NCI-H1694 treated with DMSO at 0.1 percent for 48 hours (cell line): ENCODE data around the gene FSTL1.

Experiments used
- DNase-seq: peaks from one replicate; lab custom pipeline; 2025; lab: John Stamatoyannopoulos, UW

The FSTL1 gene

DNA sequence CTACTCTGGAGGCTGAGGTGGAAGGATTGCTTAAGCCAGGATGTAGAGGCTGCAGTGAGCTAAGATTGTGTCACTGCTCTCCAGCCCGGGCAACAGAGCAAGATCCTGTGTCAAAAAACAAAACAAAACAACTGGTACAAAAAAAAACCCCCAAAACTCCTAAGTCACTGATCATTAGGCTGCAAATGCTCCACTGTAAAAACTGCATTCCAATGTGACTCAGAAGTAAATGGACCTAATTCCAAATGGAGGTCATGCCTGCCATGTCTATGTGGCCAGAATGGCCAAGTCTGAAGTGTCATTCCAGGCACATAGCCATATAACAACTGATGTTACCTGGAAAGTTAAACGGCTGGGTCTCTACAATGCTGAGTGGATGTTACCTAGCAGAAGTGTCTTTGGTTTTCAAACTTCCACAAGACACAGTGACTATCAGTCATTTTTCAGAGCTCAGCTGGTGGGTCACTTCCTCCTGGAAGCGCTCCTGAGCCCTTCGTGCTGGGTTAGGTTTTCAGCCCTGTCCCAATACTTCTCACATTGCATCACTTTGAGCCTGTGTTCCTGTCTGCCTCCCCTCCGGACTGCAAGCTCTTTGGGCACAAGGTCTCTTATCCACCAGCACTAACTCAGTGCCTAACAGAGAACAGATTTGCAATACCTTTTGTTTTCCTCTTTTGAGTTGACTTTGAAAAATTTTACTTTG lies 10.6 kb downstream of the FSTL1 start:
- no peak for DNase-seq

DNA sequence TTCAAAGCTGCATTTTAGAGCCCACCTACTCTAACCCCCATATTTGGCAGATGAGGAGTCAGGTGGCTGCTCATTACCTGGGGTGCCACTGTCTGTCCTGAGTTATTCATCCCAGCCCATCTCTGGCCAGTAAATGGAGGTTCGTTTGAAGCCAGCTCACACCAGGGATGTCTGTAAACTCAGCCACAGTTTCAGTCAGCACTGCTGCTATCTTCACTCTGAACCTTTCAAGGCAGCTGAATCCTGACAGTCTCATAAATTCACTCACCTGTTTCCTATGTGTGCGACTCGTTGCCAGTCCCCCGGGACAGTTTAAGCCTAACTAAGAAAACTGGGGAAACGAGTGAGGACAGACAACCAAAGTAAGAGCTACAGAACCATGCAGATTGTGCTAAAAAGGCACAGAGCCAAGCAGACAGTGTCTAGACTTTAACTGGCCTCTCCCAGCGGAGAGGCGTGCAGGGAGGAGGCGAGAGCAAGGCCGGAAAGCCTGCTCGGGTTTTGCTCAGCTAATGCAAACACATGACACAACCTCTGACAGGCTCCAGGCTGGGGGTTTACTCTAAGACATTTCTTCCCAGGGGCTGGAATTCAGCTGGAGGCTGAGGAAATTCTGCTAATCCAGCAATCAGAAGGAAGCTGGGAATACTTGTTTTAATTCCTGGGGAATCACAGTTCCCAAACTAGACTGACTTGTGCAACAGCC lies 12.0 kb downstream of the FSTL1 start:
- DNase-seq = no peak

DNA sequence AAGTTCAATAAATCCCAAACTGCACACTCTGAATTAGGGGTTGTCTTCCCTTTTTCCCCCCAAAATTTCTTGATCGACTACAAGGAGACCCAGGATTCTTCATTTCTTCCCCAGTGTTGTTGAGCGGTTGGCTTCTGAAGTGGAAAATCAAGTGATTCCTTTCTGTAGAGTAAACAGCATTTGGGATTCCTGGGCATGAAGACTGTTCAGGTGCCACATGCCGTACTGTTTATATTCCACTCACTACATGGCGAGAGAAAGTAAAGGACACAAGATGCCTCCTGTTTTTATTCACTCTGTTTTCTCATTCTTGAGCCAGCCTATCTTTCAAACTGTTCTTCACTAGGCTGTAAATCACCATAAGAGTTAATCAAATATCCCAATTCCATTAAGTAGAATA lies 12.6 kb downstream of the FSTL1 start:
- DNase-seq = no peak

DNA sequence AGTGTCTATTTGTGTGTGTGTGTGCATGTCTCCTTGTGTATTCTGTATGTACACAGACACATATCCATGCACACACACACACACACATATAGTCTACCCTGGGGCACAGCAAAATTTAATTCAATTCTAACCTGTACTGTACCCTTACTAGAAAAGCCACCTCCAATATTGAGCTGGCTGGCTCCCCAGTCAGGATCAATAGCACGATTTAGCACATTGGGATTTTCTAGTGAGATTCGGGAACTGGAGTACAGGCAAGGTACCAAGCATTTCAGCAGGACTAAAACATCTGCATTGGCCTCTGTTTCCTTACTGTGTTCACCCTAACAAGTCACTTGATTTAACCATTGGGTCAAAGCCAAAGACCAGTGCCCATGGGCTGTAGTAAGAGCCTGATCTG lies 13.2 kb downstream of the FSTL1 start:
- DNase-seq = no peak

DNA sequence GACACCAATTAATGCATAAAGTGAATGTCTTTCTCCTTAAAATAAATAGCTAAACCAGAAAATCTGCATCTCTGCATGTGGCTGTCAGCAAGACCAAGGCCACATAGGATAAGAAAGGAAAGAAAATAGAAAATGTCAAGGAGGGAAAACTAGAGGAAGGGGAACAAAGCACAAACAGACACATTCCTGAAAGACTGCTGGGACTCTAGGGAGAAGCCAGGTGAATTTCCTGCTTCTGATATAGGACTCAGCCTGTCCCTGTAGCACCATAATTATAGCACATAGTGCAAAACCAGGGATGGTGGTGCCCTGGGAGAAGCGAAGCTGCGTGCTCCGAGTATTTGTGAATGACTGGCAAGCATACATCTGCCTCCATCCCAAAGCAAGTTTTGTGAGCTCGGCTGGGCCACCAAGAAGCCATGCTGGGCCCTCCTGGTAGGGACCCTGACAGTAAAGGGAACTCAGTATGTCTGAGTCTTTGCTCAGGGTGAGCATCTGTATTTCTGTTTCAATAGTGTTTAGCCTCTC lies 14.2 kb downstream of the FSTL1 start:
- DNase-seq = no peak

DNA sequence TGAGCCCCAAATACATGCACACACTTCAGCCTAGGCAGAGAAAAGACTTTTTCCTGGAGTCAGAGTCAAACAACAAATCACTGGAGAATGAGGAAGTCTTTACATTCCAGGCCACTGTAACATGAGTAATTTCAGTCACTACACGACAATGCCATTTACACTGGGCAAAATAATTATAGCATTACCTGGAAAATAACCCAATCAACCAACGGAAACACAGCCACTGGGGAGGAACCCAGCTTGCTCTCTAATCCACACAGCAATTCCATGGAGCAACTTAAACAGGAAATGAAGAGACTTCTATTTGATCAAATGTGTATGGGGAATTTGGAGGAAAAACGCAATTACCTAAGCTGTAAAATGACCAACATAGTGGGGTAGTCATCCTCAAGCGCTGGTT lies 15.2 kb downstream of the FSTL1 start:
- no peak for DNase-seq

DNA sequence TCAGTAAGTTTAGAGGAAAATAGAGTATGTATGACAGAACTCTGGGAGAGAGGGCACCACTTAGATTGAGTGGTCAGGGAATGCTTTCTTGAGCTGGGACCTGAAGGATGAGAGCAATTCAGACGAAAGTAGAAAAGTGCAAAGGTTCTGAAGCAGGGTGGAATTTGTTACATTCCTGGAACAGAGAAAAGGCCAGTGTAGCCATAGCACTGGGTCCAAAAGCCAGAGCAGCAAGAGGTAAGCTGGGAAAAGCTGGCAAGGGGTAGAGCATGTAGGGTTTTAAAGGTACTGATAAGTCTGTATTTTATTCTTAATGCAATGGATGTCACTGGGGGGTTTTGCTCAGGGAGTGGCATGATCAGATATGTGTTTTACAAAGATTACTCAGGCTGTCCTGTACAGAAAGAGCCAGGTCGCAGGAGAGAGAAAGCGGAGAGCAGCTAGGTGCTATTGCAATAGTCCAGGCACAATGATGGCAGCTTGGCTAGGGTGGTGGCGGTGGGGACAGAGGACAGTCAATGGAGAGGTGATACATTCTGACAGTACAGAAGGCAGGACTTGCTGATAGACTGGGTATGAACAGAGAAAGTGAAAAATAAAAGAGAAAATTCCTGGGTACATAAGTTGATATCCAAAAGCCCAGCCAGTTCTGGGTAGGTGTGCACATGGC lies 17.0 kb downstream of the FSTL1 start:
- no peak for DNase-seq

DNA sequence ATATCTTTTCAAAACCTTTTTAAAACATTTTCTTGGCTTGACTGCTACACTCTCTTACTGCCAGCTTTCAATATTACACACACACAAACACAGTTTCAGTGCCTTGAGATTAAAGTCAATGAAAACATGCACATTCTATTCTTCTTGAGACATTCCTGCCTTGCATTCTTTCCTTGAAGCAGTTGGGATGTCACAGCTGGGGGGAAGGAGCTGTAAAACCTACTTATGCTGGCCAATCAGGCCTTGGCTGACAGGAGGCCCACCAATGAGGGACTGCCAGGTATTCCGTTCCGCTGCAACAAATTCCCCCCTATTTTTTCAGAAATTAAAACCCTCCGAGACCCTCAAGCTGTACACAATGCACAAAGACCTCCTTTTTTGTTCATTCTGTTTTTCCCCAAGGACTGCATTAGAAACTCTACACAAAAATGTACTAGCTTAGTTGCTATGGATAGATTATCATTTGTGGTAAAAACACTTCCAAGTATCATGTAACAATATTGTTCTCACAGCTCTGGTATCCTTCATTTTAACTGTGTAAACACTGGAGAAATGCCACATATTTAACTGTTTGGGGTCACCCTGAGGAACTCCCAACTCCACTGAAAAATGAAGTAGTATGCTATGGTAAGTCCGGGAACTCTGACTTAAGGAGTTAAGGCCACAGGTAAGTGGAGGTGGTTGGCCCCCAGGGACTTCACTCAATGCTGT lies 18.5 kb downstream of the FSTL1 start:
- no peak for DNase-seq

DNA sequence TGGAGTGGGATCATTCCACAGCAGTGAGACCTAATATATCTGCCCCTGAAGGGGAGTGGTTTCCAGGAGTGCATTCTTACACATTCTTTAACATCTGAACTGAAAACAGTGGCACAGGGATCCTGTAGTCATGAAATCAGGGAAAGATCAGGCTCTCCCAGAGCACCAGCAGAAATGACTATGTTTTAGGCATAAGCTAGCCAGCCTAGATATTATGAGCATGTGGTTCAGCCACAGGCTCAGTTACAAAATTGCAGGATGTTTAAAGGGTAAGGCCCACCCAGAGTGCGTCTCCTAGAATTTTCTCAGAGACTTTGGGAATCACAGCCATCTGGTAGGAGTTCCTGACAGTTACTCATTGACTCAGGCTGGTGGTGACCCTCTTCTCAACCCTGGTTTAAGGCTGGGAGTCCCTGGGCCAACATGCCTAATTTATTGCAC lies 20.9 kb downstream of the FSTL1 start:
- no peak for DNase-seq

DNA sequence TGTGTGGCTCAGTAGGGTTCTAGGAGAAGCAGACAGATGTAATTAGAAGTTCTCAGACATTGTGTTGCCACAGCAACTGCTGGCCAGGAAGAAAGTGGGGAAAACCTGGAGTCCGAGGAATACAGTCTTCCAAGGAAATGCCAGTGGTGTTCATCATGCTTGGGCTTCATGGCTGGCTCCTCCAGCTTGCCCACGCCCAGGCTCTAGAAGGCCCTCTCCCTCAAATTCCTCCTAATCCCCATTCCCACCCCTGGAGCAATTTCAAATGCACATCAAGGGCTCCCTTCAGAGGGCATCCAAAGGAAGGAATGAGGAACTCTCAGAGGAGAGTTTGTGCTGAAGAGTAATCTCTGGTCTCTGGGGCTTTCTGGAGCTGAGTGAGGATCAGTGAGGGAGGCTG lies 21.9 kb downstream of the FSTL1 start:
- no peak for DNase-seq

DNA sequence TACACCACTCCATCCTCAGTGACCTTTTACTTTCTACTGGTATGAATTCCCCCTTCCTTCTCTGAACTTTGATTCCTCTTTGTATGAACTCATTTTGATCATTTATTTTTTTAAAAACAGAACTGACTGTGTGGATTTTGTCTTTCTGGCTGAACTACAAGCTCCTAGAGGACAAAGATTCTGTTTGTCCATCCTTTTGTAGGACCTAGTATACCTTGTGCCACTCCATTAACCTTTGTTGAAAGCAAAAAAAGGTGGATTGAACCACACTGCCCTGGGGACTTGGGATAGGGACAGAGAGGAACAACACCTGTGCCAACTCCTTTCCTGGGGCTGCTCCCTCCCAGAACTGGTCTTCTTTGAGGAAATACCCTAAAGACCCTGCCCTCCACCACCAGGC lies 23.6 kb downstream of the FSTL1 start:
- DNase-seq = no peak

DNA sequence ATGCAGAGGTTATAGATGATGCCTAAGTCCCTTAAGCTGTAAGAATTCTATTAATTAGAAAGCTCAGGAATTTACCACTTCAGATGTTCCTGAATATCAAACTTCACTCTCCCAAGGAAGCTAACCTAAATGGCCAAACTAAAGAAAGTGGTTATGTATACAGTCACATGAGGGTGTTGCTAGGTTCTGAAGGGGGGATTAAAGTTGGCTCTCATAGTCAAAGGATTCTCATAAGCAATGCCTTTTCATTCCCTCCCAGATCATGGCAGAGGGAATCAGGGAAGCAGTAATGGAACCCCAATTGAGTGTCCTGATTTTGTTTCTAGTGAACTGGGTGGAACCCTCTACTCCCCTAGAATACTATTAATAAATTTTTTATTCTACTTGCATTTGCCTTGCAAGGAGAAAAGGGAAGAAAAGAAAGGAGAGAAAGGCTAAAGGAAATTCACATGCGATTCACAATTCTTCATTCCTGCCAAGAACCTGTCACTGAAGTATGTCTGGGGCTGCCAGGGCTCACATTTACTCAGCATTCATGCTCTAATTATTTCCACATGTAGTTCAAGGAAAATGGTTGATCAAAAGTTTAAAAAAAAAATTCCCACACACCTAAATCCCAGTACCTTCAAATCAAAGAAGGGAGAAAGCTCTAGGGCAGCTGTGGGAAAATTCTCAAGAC lies 25.1 kb downstream of the FSTL1 start:
- no peak for DNase-seq

DNA sequence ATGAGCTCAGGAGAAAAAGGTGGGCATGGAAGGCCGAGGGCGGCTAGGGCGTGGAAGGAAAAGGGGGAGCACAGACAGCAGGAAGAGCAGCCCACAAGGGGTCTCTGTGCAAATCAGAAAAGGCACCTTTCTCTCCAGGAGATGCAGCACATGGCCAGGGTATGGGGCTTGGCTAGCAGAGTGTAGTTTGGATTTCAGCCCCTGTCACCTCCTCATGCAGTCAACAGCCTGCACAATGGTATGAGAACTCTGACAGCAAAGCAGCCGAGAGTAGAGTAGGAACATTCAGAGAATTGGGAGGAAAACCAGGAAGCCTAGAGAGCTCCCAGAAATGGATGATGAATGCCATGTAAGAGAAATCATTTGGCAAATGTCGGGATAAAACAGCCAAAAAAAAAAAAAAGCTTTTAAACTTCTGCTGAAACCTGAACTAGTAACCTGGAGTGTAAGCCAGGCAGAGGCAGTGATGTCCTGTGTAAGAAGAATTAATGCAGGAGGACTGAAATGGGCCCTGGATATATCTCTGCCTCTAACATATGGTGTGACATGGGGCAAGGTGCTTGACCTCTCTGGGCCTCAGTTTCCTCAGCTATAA lies 25.7 kb downstream of the FSTL1 start:
- DNase-seq = no peak

DNA sequence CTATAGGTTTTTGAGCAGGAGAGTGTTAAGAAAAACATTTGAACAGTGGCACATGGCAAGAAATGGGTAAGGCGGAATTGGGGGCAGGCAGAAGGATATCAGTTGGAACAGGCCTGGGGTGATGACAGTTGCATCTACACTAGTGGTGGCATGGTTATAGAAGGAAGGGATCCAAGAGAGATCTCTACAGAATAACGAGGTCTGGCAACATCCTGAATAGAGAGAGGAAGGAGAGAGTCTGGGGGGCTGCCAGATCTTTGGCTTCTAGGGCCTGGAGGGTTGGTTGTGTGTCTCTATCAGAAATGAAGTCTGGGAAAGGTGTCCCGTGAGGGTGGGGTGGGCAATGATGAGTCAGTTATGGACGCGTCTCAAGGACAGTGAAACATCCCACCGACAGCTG lies 26.3 kb downstream of the FSTL1 start:
- no peak for DNase-seq

DNA sequence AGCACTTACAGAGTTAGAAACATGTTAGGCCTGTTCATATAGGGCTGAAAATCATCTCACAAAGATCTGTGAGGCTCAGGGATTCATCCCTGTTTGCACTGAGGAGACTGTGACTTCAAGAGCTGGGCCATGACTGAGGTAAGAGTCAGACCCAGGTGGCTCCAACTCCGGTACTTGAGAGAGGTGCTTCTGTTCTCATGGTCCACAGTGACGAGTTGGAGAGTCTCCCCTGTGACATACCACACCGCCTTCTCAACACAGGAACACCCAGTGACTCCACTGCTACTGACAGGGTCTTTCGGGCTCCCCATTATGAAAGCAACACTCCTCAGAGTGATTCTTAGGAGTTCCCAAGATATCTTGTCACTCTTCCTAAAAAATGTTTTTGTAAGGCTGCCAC lies 27.4 kb downstream of the FSTL1 start:
- no peak for DNase-seq

DNA sequence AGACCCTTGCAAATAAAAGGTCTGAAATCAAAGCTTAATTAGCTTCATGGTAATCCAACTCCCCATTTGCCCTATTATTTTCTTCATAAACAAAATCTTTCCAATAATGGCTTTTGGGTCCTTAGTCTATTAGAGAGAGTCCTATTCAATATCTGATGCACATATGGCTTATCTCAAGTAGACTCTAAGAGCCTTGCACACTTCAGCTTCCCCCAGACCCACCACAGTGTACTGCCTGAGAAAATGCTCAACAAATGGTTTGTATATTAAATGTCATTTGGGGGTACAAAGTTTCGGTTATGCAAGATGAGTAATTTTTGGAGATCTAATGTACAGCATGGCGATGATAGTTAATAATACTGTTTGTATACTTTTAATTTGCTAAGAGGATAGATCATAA lies 28.9 kb downstream of the FSTL1 start:
- DNase-seq = no peak

DNA sequence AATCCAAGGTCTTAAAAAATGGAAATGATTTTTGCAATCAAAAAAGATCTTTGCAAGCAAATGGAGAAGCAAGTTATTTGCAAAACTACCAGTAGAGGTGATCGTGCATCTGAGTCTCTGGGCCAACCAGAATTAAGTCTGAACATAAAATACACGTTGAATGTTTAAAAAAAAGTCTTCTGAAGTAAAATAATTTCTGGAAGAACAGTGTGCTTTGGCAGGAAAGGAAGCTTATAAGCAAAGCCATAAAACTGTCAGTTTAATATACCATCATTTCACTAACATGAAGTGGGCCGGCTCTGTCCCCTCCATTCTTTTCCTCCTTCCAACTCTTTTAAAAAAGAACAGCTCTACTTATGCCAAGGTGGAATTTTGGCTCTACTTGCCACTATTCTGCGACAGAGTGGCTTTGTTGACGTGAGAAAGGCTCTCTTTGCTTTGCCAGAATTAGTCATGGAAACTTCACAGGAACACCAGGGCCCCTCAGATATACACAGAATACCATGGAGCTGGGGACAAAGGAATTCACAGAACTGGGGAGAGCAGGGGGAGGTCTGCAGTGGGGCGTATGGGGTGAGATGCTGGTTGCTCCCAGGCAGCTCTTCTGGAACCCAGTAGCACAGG lies 29.8 kb downstream of the FSTL1 start:
- no peak for DNase-seq

DNA sequence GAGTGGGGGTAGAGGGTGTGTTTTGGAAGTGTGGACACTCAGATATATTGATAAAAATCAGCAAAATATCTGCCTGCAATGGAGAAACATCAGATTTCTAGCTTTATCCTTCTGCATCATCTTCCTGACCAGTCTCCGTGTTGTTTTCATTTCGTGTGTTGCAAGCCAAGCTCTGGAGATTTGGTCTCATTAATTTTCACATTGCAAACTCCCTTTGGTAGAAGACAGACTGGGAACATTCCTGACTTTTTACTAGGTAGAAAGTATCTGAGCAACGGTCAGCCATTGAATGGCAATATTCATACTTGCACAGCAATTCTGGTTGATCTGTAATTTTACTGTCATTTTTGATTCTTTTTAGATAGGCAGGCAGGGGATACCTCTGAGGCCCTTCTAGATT lies 30.4 kb downstream of the FSTL1 start:
- DNase-seq = no peak

DNA sequence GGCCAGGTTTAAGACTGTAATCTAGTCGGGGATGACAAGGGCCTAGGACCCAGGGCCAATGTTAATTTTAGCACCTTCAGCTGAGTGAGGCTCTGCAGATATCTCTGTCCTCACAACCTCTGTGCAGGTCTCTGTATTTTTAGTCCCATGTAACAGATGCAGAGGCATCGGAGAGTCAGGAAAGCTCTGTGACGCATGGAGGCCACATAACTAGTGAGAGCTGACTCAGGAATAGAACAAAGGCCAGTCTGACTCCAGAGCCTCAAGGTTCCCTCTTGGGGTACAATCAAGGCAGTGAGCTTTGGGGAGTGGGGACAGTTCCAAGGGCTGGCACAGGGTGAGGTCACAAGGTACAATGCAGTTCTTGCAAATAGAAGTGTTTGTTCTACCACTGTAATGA lies 31.0 kb downstream of the FSTL1 start:
- no peak for DNase-seq

DNA sequence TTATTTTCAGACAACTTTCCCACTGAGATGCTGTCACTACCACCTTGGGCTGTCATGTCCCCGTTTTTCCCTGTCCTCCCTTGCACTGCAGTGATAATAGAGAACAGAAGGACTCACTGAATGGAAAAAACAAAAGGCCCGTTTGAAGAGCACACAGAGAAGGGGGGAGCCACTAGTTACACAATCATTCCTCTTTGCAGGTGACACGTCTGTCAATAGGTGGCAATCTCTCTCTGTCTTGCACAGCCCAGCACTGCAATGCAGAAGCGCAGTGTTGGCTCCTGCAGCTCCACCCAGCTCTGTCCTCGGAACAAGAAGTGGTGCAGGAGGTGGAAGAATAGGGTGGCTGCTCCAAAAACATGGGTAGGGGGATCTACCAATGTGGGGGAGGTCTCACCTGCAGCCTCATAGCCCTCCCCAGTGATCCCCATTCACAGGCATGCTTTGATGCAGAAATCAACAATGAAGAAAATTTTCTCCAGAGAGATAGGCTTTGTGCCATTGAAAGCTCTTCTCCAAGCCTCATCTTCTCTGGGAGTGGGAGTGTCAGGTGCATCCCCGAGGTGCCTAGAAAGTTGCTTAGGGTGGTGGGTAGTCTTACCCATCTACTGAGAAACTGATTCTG lies 31.8 kb downstream of the FSTL1 start:
- DNase-seq = peak; percentile 62

DNA sequence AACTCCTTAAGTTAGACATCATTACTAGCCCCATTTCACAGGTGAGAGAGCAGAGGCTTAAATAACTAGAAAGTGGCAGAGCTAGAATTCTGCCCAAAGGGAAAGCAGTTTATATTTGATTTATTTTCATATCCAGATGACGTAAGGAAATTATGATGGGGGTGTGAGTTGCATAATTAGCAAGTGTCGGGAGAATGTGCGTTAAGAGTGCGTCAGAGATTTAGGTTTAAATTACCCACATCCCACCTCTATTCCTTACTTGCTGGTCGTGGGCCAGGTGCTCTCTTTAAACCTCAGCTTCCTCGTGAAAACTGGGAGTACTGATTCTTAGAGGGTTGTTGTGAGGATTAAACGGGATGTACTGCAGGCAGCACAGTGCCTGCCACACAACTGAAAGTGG lies 32.3 kb downstream of the FSTL1 start:
- DNase-seq = no peak
